GM18870 (cell line): ENCODE data around the gene KIF9.
"Not testable (repeated sequence)": the region's sequence is repeated elsewhere in the genome, so short reads cannot be mapped to it uniquely, and the experiment has no call there.

Experiments used
- ATAC-seq: cut with Tn5 transposase; IDR thresholded peaks from one replicate; pipeline ENCODE4 v1.9.1; 2021; ENCODE audit warnings: moderate library complexity; ENCODE audit not compliant: unreplicated experiment

The KIF9 gene

GRCh38 chr3:47193871-47194859 is 88.4 kb downstream of the KIF9 start:
- no peak for ATAC-seq

- no peak for ATAC-seq
Observed at GRCh38 chr3:47186285-47186684, 96.3 kb downstream of the KIF9 start.

GRCh38 chr3:47181685-47182084 is 100.9 kb downstream of the KIF9 start:
- not testable (repeated sequence) for ATAC-seq

DNA sequence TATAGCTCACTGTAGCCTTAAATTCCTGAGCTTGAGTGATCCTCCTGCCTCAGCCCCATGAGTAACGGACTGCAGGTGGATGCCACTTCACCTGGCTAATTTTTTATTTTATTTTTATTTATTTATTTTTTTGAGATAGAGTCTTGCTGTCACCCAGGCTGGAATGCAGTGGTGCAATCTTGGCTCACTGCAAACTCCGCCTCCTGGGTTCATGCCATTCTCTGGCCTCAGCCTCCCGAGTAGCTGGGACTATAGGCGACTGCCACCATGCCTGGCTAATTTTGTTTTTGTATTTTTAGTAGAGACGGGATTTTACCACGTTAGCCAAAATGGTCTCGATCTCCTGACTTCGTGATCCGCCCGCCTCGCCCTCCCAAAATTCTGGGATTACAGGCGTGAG is 102.6 kb downstream of the KIF9 start:
- ATAC-seq = not testable (repeated sequence)
